Chondrocyte (in vitro differentiated cells): ENCODE measurements around the gene SNCB. TPM values are rescaled to one million over a fixed set of nuclear protein-coding genes. Genes with fewer than 3 reads are reported as not detected.
A peak's percentile ranks its signal among the peaks of the same experiment; 100 is the strongest.

Experiments used
- DNase-seq: peaks from one replicate; pipeline ENCODE4 v3.0.0; 2021; ENCODE audit warnings: mixed read lengths, low spot score
- H3K27ac Mint-ChIP-seq: one replicate; pipeline ENCODE4 v1.8.0; 2021; ENCODE audit warnings: mild to moderate bottlenecking, moderate library complexity, mixed read lengths; ENCODE audit not compliant: unreplicated experiment
- H3K27me3 Mint-ChIP-seq: 2 replicates; pipeline ENCODE4 v1.8.0; 2021; ENCODE audit warnings: low read depth, mixed read lengths
- H3K36me3 Mint-ChIP-seq: 2 replicates; pipeline ENCODE4 v1.8.0; 2021; ENCODE audit warnings: low read depth, mixed read lengths
- H3K4me1 Mint-ChIP-seq: 2 replicates; pipeline ENCODE4 v1.8.0; 2021; ENCODE audit warnings: low read depth, mild to moderate bottlenecking, mixed read lengths
- H3K4me3 Mint-ChIP-seq: one replicate; pipeline ENCODE4 v1.8.0; 2021; ENCODE audit warnings: mild to moderate bottlenecking, moderate library complexity, mixed read lengths; ENCODE audit not compliant: unreplicated experiment
- H3K9me3 Mint-ChIP-seq: 2 replicates; pipeline ENCODE4 v1.8.0; 2021; ENCODE audit warnings: low read depth, mixed read lengths
- CTCF ChIP-seq: fragments of 200-600 bp; sonication (generic); IDR thresholded peaks from 2 replicates; pipeline ENCODE4 v1.5.0; 2021; ENCODE audit warnings: antibody characterized with exemption, mild to moderate bottlenecking, moderate library complexity
- total RNA-seq: library from RNA; stranded (reverse); gene quantifications from 3 replicates; pipeline ENCODE4 v1.2.1, GENCODE V29; 2021

SNCB gene
- total RNA-seq, 1 donor from 2014 or later = 0.45 TPM

DNA sequence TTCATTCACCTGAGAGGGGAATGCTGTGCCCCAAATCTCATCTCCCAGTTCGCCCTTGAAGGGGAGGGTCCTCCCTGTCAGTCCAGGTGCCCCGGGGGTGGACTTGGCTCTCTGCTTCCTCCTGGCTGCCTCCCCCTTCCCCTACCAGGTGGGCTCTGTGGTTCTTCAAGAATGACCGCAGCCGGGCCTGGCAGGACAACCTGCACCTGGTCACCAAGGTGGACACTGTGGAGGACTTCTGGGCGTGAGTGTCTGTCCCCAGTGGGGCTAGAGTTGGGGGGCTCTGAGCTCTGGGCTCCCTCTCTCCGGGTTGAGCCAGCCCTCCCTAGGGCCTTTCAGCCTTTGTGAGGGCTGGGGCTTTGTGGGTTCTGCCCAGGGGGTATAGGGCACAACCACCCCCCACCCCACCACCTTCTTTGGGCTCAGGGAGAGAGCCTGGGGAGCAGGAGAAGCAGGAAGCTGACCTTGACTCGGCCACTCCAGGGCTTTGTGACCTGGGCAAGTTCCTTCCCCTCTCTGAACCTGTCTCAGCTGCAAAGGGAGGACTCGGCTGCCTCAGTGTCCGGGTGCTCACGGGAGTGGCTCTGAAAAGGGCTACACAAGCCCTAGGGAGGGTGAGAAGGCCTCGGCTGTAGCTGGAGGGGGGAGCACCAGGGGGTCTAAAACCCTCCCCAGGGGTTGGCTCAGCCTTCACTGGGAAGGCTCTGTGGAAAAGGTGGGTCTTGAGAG is 13.3 kb upstream of the SNCB start:
- Mint-ChIP-seq H3K4me1 (peaks cover 17% of the 10 kb centered on the region), H3K36me3 (no peaks in the 10 kb centered on the region), H3K4me3 (no peak overlapping the region), H3K27me3 (no peaks in the 10 kb centered on the region), H3K27ac (no peak overlapping the region), H3K9me3 (no peaks in the 10 kb centered on the region)
- DNase-seq = no peak
- no peak for TF ChIP-seq CTCF

GRCh38 chr5:176642675-176643490 is 12.5 kb upstream of the SNCB start:
- Mint-ChIP-seq H3K27ac (no peak overlapping the region), H3K4me1 (peaks cover 9% of the 10 kb centered on the region), H3K27me3 (peaks cover 5% of the 10 kb centered on the region), H3K36me3 (no peaks in the 10 kb centered on the region), H3K4me3 (no peak overlapping the region), H3K9me3 (no peaks in the 10 kb centered on the region)
- TF ChIP-seq CTCF = no peak
- DNase-seq = no peak

DNA sequence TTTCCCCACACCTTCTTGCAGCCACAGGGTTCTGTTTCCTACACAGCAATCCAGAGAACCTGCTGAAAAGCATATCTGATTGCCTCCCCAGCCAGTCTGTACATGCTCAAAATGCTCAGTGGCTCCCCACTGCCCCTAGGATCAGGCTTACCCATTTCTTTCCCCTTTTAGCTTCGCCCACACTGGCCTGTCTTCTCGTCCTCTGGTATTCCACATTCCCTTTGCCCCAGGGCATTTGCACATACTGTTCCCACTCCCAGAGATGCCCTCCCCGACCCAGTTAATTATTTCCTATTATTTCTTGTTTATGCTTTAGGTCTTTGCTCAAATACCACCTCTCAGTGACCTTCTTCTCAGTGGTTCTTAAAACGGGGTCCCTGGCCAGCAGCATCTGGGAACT is 10.3 kb upstream of the SNCB start:
- H3K4me1 Mint-ChIP-seq = peaks cover 3% of the 10 kb centered on the region
- DNase-seq = no peak
- no peaks in the 10 kb centered on the region for H3K9me3 Mint-ChIP-seq
- no peak overlapping the region for H3K4me3 Mint-ChIP-seq
- H3K27me3 Mint-ChIP-seq = peaks cover 18% of the 10 kb centered on the region
- no peak for TF ChIP-seq CTCF
- no peaks in the 10 kb centered on the region for H3K36me3 Mint-ChIP-seq
- H3K27ac Mint-ChIP-seq = no peak overlapping the region

DNA sequence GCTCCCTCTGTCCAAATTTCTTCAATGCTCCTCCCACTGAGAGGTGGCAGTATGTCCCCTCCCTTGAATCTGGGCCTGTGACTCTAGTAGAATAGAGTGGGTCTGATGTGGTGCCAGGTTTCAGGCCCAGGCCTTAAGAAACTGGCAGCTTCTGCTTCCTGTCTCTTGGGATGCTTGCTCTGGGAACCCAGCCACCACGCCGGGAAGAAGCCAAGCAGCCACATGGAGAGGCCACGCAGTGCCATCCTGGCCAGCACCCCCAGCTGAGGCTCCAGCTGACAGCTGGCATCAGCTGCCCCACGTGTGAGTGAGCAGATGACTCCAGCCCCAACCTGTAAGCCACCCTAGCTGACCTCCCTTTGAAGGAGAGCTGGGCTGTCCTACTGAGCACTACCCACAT is 9.6 kb upstream of the SNCB start:
- DNase-seq = no peak
- no peaks in the 10 kb centered on the region for H3K9me3 Mint-ChIP-seq
- peaks cover 24% of the 10 kb centered on the region for H3K27me3 Mint-ChIP-seq
- no peak for TF ChIP-seq CTCF
- no peaks in the 10 kb centered on the region for H3K36me3 Mint-ChIP-seq
- H3K4me3 Mint-ChIP-seq = no peak overlapping the region
- H3K4me1 Mint-ChIP-seq = peaks cover 3% of the 10 kb centered on the region
- H3K27ac Mint-ChIP-seq = no peak overlapping the region

GRCh38 chr5:176639208-176639607 is 8.9 kb upstream of the SNCB start:
- peaks cover 28% of the 10 kb centered on the region for H3K27me3 Mint-ChIP-seq
- H3K4me1 Mint-ChIP-seq = peaks cover 3% of the 10 kb centered on the region
- peak; percentile 48 for DNase-seq
- no peak overlapping the region for H3K4me3 Mint-ChIP-seq
- TF ChIP-seq CTCF = no peak
- no peaks in the 10 kb centered on the region for H3K36me3 Mint-ChIP-seq
- no peaks in the 10 kb centered on the region for H3K9me3 Mint-ChIP-seq
- no peak overlapping the region for H3K27ac Mint-ChIP-seq
